K562 (cell line): ENCODE results near the gene BCAR3. TPM values are rescaled to one million over a fixed set of nuclear protein-coding genes. Genes with fewer than 3 reads are reported as not detected.

Source experiments
- ARID1B ChIP-seq: fragments of 450-650 bp; IDR thresholded peaks from 2 replicates; pipeline ENCODE4 v1.6.1; 2016; ENCODE audit warnings: antibody characterized with exemption, mild to moderate bottlenecking, inconsistent platforms
- BCLAF1 ChIP-seq, 2 experiments: fragments of 450-650 bp in 1 of 2; IDR thresholded peaks; 2 replicates each; pipeline ENCODE4 v1.6.1; 2011 to 2017; ENCODE audit warnings: low read depth in 2 of 2, antibody characterized with exemption in 1 of 2, borderline replicate concordance in 1 of 2, low read length in 1 of 2, mild to moderate bottlenecking in 1 of 2, mixed read lengths in 1 of 2; ENCODE audit not compliant: control insufficient read depth in 1 of 2
- CBFA2T3 ChIP-seq: fragments of 450-650 bp; IDR thresholded peaks from 2 replicates; pipeline ENCODE4 v1.6.1; 2017
- CREBBP ChIP-seq: IDR thresholded peaks from one replicate; pipeline ENCODE4 v1.6.1; 2012; ENCODE audit warnings: low read depth, mild to moderate bottlenecking, control low read depth, inconsistent platforms, low read length
- DIDO1 ChIP-seq: fragments of 450-650 bp; IDR thresholded peaks from 2 replicates; pipeline ENCODE4 v1.6.1; 2016; ENCODE audit warnings: low read depth, missing biosample characterization, missing genetic modification characterization
- E2F4 ChIP-seq: sonication (generic); formaldehyde crosslinking; IDR thresholded peaks from 2 replicates; pipeline ENCODE4 v1.8.0; 2022; ENCODE audit warnings: mild to moderate bottlenecking, low read depth, missing genetic modification reagents
- ELF4 ChIP-seq: fragments of 450-650 bp; formaldehyde crosslinking; IDR thresholded peaks from 2 replicates; pipeline ENCODE4 v1.4.0; 2022; ENCODE audit warnings: missing genetic modification characterization
- ETS2 ChIP-seq: IDR thresholded peaks from 2 replicates; pipeline ENCODE4 v1.6.1; 2016; ENCODE audit warnings: borderline replicate concordance, missing genetic modification characterization, mild to moderate bottlenecking, moderate library complexity, missing compliant biosample characterization; ENCODE audit not compliant: poor library complexity, severe bottlenecking
- MAFK ChIP-seq: IDR thresholded peaks from 2 replicates; pipeline ENCODE4 v1.6.1; 2011; ENCODE audit warnings: low read length, improper control_type of control experiment
- SIN3B ChIP-seq: fragments of 450-650 bp; IDR thresholded peaks from 2 replicates; pipeline ENCODE4 v1.6.1; 2017; ENCODE audit warnings: low read depth, mild to moderate bottlenecking, moderate library complexity
- TAL1 ChIP-seq: fragments of 450-650 bp; IDR thresholded peaks from 2 replicates; pipeline ENCODE4 v1.6.1; 2016; ENCODE audit warnings: mild to moderate bottlenecking
- ZFPM2 ChIP-seq: fragments of 250-450 bp; sonication (Bioruptor Pico); IDR thresholded peaks from 2 replicates; pipeline ENCODE4 v1.5.1; 2022; ENCODE audit warnings: mild to moderate bottlenecking
- polyA plus RNA-seq, 8 experiments: library from polyadenylated mRNA; depleted of rRNA in 4 of 8; stranded (reverse) in 5 of 8; unstranded in 3 of 8; fragments of >200 nt; fragmentation: Nextera tagmentation in 2 of 8; fragmentation: Illumina TruSeq in 1 of 8; extraction: Ambion mirVana in 2 of 8; extraction: Trizol in 1 of 8; gene quantifications; 2 replicates each; pipeline versions ENCODE4 v1.2.1 to v1.2.3, GENCODE V29; 2011 to 2014; ENCODE audit warnings: inconsistent platforms in 1 of 8, missing spikeins in 1 of 8
- total RNA-seq, 7 experiments: library from RNA; depleted of rRNA in 6 of 7; stranded (reverse); fragments of >200 nt in 6 of 7; fragmentation: Illumina TruSeq in 2 of 7; extraction: Trizol in 2 of 7; gene quantifications; 2 replicates each; pipeline versions ENCODE4 v1.2.1 to v1.2.3, GENCODE V29; 2011 to 2021; ENCODE audit warnings: low replicate concordance in 1 of 7
- TF ChIP-seq, protein P1 (sequence below): fragments of 250-450 bp; sonication (Bioruptor Pico); IDR thresholded peaks from 2 replicates; pipeline ENCODE4 v1.5.1; 2021; ENCODE audit warnings: mild to moderate bottlenecking
- TF ChIP-seq, protein P2 (sequence below): sonication (generic); formaldehyde crosslinking; IDR thresholded peaks from 2 replicates; pipeline ENCODE4 v1.8.0; 2023; ENCODE audit warnings: mild to moderate bottlenecking, missing genetic modification reagents
- TF ChIP-seq, protein P3 (sequence below): fragments of 450-650 bp; formaldehyde crosslinking; IDR thresholded peaks from 2 replicates; pipeline ENCODE4 v1.4.0; 2022; ENCODE audit warnings: mild to moderate bottlenecking, moderate library complexity

The BCAR3 gene
- total and polyA plus RNA-seq, 9 of the 15 experiments (the other 6 are each of a cell fraction or from before 2014, with no cell fraction given): 1.8 to 6.3 (median 3.8) TPM

- TF ChIP-seq, protein P1, sequence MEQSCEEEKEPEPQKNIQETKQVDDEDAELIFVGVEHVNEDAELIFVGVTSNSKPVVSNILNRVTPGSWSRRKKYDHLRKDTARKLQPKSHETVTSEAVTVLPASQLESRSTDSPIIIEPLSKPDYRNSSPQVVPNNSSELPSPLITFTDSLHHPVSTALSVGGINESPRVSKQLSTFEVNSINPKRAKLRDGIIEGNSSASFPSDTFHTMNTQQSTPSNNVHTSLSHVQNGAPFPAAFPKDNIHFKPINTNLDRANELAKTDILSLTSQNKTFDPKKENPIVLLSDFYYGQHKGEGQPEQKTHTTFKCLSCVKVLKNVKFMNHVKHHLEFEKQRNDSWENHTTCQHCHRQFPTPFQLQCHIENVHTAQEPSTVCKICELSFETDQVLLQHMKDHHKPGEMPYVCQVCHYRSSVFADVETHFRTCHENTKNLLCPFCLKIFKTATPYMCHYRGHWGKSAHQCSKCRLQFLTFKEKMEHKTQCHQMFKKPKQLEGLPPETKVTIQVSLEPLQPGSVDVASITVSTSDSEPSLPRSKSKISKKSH (CRISPR knock-in tag): no peak
- no peak for TF ChIP-seq DIDO1 (tag)
- TF ChIP-seq E2F4 (CRISPR knock-in tag): no peak
- no peak for TF ChIP-seq ZFPM2
- TF ChIP-seq, protein P2, sequence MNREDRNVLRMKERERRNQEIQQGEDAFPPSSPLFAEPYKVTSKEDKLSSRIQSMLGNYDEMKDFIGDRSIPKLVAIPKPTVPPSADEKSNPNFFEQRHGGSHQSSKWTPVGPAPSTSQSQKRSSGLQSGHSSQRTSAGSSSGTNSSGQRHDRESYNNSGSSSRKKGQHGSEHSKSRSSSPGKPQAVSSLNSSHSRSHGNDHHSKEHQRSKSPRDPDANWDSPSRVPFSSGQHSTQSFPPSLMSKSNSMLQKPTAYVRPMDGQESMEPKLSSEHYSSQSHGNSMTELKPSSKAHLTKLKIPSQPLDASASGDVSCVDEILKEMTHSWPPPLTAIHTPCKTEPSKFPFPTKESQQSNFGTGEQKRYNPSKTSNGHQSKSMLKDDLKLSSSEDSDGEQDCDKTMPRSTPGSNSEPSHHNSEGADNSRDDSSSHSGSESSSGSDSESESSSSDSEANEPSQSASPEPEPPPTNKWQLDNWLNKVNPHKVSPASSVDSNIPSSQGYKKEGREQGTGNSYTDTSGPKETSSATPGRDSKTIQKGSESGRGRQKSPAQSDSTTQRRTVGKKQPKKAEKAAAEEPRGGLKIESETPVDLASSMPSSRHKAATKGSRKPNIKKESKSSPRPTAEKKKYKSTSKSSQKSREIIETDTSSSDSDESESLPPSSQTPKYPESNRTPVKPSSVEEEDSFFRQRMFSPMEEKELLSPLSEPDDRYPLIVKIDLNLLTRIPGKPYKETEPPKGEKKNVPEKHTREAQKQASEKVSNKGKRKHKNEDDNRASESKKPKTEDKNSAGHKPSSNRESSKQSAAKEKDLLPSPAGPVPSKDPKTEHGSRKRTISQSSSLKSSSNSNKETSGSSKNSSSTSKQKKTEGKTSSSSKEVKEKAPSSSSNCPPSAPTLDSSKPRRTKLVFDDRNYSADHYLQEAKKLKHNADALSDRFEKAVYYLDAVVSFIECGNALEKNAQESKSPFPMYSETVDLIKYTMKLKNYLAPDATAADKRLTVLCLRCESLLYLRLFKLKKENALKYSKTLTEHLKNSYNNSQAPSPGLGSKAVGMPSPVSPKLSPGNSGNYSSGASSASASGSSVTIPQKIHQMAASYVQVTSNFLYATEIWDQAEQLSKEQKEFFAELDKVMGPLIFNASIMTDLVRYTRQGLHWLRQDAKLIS (CRISPR knock-in tag): no peak
- peak; percentile 46; the same call in 1 of the 2 replicates for TF ChIP-seq ARID1B
- peak; percentile 51; the same call in 1 of the 2 replicates for TF ChIP-seq TAL1
- TF ChIP-seq, protein P3, sequence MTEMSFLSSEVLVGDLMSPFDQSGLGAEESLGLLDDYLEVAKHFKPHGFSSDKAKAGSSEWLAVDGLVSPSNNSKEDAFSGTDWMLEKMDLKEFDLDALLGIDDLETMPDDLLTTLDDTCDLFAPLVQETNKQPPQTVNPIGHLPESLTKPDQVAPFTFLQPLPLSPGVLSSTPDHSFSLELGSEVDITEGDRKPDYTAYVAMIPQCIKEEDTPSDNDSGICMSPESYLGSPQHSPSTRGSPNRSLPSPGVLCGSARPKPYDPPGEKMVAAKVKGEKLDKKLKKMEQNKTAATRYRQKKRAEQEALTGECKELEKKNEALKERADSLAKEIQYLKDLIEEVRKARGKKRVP: no peak
- TF ChIP-seq ELF4 (CRISPR knock-in tag): no peak
- peak; percentile 82 for TF ChIP-seq CBFA2T3
- no peak for TF ChIP-seq SIN3B
- TF ChIP-seq CREBBP: no peak
- TF ChIP-seq MAFK: no peak
- TF ChIP-seq BCLAF1 (IDR thresholded peaks at IDR 0.05; ENCODE audit: borderline replicate concordance in 1 of 2, control insufficient read depth in 1 of 2, low read depth in 2 of 2, low read length in 1 of 2): 0 out of 4 replicates have a peak, but pooled peaks of 1 of the 2 experiments have one; percentile 22
- no peak for TF ChIP-seq ETS2 (tag)
These were observed 126.5 kb downstream of the BCAR3 start (continued) for GRCh38 chr1:93554883-93555872.
